Subcutaneous adipose tissue (tissue), 4 donors: ENCODE data around the gene RTN4R. TPM values are rescaled to one million over a fixed set of nuclear protein-coding genes. Genes with fewer than 3 reads are reported as not detected.

Source experiments
- total RNA-seq, 4 donors: library from RNA; depleted of rRNA; stranded (reverse); fragments of >200 nt; gene quantifications; one replicate each; pipeline ENCODE4 v1.1.0, GENCODE V29; 2016
- TF ChIP-seq, protein P1 (sequence below): fragments of 450-650 bp; IDR thresholded peaks from one replicate; pipeline ENCODE4 v1.5.1; 2016; ENCODE audit warnings: low read depth, mild to moderate bottlenecking, control low read depth, antibody characterized with exemption, moderate library complexity

Gene RTN4R
- total RNA-seq, 4 donors from 2014 or later, result 0.68 to 0.82 TPM; not detected in 2

DNA sequence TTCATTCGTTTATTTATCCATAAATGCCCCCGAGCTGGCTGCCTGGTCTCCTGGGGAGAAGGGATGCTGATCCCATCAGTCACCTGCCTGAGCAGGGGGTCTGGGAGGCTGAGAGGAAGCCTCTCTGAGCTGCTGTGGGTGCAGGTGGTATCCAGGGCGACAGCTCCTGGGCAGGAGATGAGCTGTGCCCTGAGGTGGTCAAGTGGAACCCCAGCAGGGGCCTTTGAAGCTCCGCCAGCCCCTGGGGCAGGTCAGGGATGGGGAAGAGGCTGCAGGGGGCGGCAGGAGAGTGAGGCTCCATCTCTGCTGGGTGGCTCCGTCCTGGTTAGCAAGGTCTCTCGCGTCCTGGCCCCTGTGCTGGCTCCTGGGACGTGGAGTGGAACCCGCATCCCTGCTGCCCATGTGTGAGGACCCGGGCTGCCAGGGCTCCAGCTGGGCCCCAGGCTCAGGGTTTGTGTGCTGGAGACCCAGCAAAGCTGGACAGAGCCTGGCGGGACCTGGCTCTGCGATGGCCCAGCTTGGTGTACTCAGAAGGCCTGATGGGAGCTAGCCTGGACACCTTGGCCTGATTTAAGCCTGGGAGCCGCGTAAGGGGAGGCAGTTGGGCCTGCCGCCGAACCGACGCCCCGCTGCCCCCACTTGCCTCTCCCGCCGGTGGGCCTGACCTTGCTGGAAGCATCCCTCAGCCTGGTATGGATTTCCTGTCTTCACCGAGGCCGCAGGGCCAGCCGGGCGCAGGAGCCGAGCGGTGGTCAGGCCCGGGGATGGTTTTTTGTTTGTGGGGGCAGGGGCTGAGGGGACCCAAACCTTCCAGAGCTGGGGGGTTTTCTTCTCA is 44.5 kb downstream of the RTN4R start:
- TF ChIP-seq, protein P1, sequence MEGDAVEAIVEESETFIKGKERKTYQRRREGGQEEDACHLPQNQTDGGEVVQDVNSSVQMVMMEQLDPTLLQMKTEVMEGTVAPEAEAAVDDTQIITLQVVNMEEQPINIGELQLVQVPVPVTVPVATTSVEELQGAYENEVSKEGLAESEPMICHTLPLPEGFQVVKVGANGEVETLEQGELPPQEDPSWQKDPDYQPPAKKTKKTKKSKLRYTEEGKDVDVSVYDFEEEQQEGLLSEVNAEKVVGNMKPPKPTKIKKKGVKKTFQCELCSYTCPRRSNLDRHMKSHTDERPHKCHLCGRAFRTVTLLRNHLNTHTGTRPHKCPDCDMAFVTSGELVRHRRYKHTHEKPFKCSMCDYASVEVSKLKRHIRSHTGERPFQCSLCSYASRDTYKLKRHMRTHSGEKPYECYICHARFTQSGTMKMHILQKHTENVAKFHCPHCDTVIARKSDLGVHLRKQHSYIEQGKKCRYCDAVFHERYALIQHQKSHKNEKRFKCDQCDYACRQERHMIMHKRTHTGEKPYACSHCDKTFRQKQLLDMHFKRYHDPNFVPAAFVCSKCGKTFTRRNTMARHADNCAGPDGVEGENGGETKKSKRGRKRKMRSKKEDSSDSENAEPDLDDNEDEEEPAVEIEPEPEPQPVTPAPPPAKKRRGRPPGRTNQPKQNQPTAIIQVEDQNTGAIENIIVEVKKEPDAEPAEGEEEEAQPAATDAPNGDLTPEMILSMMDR, result no peak

DNA sequence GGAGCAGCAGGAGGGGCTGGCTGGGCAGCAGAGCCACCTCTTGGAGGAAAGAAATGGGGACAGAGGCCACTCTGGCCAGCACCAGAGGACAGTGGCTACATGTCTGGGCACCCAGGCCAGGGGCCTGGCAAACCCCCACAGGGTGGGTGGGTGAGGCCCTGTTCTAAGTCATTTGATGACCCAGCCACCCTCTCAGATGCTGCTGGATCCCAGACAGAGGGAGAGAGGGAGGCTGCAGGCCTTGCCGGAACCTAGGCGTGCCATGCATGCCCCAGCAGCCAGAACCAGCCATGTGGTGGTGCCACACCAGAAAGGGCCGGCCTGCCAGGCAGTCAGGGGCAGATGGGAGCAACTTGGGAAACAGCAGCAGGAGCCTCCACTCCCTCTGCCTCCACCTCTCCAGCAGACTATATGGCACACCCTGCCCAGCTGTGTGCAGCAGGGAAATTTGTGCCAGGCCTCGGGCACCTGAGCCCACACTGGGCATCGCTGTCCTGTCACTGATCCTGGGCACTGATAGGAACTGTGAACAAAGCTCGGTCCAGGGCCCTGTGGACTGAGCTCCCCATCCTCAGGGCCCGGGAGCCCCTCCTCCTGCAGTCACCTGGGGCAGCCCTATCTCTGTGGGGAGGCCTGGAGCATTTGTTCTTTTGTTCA is 45.2 kb downstream of the RTN4R start:
- TF ChIP-seq, protein P1, result no peak

DNA sequence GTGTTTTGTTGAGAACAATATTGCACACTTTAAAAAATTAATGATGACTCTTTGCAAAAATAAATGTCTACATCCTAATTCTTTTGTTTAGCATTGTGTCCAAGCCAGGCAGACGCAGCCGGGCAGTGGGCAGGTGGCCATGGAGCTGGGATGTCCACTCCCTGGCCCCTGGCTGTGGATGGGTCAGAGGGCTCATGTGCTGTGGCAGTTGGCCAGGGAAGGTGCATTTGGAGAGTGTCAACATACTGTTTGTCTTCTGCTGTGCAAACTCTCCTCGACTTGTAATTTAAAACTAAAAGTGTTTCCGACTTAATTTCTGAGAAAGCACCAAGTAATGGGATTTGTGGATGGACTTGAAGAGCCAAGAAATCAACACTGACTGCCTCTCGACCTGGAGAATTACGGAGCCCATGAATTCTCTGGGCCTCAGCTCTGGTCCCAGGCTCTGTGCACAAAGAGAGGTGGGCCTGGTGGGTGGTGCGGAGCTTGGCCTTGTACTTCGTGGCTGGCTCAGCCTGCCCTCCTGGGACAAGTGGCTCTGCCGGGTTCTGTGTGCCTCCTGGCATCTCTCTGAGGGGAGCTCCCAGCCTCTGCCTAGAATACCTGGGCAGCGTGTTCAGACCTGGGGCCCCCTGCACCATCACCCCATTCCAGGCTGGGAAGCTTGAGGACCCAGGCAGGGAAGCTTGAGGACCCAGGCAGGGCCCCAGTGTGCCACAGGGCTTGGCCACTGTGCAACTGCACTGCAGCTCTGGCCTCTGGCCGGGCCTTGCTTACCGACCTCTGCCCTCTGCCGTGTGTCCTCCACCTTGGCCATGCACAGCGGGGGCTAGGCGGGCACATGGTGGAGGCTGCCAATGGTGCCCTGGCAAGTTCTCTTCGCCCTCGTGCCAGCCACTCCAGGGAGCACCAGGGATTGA is 46.4 kb downstream of the RTN4R start:
- TF ChIP-seq, protein P1, result no peak

DNA sequence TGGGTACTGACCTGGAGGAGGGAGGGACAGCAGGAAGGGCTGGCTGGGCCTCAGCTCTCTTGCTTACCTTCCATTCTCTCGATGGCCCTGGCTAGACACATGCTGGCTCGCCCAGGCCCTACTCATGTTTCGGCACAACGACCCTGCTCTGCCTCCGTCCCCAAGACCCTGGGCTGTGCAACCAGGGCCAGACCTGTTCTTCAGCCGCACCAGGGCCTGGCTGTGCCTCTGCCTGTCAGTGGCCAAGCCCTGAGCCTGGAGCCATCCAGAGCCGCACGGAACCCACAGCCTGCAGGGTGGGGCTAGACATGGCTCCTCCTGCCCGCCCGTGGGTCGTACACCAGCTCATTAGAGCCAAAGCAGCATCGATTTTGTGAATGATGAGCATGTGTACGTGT is 47.5 kb downstream of the RTN4R start:
- TF ChIP-seq, protein P1, result no peak

DNA sequence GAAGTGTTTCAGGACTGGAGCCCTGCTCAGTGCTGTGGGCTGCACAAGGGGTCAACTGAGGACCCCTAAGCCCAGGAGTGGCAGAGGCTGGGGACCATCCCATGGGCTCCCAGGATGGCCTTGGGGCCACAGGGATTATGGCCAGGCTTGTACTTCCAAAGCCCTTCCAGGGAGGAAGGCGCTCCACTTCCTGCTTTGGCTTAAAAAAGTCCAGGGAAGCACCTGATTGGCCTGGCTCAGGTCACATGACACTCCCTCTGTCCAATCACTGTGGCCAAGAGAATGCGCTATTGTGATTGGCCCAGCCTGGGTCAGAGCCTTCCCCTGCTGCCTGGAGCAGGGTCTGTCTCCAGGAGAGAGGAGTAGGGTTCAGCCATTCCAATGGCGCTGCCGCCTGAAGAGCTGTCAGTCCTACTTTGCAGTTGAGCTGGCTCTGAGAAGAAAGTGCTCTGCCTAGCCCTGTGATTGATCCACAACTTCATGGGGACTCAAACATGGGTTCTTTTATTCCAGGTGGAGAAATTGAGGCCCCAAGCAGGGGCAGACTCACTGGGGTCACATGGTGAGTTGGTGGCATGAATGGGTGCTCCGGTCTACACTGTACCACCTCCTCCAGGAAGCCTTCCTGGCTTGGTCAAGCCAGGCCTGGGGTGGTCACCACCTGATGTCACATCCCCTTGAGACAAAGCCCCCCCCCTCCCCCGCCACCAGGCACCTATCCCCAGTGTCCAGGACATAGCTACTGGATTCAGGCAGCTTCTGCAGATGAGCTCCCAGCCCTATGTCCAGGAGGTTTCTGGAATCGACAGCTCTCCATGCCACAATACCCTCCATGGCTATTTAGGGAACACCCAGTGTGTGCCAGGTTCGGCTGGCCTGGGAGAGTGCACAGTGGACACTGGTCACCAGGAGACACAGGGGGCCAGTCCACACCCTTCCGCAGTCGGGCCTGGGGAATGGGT is 48.2 kb downstream of the RTN4R start:
- TF ChIP-seq, protein P1, result no peak

DNA sequence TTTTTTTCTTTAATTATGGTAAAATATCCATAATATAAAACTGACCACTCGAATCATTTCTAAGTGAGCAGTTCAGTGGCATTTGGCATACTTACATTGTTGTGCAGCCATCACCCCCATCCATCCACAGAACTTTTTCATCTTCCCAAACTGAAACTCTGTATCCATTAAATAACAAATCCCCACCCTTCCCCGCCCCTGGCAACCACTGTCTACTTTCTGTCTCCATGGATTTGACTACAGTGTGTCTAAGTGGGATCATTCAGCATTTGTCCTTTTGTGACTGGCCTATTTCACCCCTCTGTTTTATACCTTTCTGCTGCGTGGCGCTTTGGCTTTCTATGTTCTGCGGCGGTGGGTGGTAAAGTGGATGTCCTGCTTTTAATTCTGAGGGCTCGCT is 49.1 kb downstream of the RTN4R start:
- TF ChIP-seq, protein P1, result no peak
